HG03575 (cell line): ENCODE data around the gene HSD17B10.
"Not testable (repeated sequence)": the region's sequence is repeated elsewhere in the genome, so short reads cannot be mapped to it uniquely, and the experiment has no call there.

ENCODE experiments used
- ATAC-seq: cut with Tn5 transposase; IDR thresholded peaks from one replicate; pipeline ENCODE4 v1.9.1; 2021; ENCODE audit not compliant: unreplicated experiment, insufficient number of reproducible peaks, low FRiP score; ENCODE audit errors: extremely low read depth

Gene HSD17B10

DNA sequence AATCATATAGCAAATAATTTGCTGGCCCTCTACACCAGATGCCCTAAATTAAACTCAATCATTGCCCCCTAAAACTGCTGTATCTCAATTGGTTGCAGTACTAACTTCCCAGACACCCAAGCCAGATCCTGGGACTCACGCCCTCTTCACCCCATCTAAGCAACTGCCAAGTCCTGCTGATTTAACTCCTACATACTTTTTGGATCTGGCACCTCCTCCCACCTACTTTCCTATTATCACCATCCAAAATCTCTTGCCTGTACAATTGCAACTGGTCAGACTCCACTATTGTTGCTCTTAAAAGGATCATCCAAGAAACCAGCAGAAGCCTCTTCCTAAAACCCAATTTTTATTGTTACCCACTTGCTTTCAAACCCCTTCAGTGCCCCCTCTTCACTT lies 4.7 kb upstream of the HSD17B10 start:
- ATAC-seq = no peak

DNA sequence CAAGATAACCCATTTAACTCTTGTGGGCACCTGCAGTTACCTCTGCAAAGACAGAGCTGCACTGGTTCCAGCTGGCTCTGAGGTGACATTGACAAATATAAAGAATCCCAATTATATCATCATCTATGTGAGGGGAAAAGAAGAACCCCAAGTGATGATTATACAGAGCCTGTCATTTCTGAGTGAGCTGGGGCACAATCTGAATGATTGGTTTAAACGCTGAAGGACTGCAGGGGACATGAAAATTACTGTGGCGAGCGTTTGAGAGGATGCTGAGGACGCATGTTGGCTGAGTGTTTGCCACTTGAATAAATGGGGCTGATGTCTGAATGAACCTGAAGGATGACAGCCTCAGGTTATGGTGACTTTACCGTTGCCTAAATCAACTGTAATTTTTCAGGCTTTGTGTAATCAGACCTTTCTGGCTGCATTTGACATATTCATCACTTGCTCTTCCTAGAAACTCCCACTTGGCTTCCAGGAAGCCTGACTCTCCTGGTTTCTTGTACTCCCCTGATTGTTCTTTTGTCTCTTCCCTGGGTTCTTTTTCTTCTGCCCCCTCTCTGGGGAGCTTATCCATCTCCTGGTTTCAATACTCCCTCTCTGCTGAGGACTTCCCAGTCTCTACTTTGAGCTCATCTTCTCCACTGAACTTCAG lies 4.1 kb upstream of the HSD17B10 start:
- no peak for ATAC-seq

GRCh38 chrX:53437206-53437605 lies 3.0 kb upstream of the HSD17B10 start:
- no peak for ATAC-seq

GRCh38 chrX:53435997-53436396 lies 1.8 kb upstream of the HSD17B10 start:
- ATAC-seq = peak; percentile 53

DNA sequence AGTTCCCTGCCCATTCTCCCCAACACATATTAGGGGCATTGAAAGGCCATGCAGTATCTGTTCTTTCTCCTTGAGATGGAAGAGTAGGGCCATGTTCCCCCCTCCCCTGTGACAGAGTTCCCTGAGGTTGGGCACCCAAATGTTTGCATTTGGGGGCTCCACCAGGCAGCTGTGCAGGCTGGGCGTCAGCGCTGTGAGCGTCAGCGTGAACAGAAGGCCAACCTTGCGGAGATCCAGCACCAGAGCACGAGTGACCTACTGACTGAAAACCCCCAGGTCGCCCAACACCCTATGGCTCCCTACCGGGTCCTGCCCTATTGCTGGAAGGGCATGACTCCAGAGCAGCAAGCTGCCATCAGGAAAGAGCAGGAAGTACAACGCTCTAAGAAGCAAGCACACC lies 3.9 kb downstream of the HSD17B10 start:
- no peak for ATAC-seq

DNA sequence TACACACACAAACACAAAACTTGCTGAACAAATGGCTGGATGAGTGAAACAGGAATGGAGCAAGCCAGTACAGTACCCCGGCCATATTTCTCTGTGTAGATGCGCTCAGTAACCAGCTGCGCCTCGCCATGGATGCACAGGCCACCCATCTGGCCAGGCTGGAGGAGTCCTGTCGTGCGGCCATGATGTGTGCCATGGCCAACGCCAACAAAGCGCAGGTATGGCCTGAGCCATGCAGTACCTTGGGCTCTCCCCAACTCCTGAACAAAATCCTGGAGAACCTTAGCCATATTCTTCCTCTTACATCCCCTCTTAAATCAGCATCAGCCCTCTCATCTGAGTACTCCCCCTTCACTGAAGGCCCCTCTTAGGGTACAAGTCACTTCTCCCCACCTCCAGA lies 4.4 kb downstream of the HSD17B10 start:
- ATAC-seq = no peak

DNA sequence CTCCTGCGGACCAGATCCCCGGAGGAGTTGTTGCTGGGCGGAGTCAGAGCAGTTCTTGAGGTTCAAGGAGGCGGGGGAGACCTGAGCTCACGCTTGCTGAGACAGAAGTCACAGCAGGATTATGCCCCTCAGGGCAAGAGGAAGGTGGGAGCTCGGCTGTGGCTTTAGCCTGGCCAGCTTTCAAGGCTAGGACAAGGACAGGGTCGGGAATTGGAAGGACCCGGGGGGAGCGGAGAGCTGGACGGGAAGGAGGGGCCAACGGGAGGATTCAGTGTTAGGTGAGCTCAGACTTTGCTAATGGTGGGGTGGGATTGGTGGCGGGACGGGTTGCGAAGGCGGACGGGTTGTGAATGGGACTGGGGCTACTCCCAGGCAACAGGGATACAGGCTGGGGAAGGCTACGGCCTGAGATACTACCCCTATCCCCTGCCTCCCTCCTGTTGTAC lies 11.3 kb downstream of the HSD17B10 start, which contains the start of gene RIBC1:
Gene RIBC1, plus strand, starts transcription at position 13 of the 446 bp plus-strand sequence. CDS start 3,404 bp downstream, outside the sequence.
- ATAC-seq = no peak

DNA sequence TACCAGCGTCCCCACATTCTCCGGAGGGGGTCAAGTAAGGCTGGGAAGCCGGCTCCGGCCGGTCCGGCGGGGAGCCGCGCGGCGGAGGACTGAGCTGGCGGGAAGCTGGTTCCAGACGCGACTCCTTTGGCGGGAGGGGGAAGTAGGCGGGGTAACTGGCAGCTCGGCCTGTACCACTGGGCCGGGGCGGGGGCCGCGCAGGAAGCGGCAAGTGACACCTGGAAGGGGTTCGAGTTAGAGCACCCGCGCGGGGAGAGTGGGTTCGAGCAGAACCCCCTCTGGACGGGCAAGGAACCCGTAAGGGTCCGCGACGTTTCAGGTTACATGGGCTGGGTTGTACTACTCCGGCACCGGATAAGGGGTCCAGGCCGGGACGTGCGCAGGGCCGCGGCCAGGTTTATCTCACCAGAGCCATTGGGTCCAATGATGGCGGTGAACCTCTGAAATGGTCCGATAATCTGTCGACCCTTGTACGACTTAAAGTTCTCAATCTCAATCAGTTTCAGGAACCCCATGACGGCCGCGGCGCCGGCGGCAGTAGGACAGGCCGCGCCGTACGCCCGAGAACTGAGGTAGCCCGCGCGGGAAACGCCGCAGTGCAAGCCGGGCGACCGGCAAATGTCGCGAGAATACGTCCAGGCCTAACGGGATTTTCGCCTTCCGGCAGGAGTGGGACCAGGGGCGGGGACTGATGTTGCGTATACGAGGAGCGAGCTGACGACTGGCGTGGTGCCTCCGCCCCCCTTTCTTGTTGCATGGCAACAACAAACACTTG lies 11.9 kb downstream of the HSD17B10 start, which contains the start of gene SMC1A:
Gene SMC1A, minus strand, starts transcription at position 569 of the 775 bp plus-strand sequence. Its CDS starts 54 bp downstream, at position 515.
- ATAC-seq = peak; percentile 76

DNA sequence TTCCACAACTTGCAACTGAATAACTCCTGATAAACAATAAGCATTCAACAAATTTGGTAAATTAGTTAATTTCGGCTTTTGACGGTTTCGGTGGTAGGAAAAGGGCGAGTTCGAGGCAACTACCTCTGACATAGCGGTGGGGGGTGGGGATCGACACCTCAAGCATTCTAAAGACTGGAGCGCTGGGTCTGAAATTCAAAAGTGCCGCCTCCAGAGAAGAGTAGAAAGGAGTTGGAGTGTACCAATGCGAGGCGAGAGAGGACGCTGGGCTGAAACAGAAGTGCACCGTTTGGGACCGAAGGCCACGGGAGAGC lies 12.4 kb downstream of the HSD17B10 start:
- no peak for ATAC-seq

GRCh38 chrX:53421125-53421524 lies 13.0 kb downstream of the HSD17B10 start:
- ATAC-seq = no peak

- not testable (repeated sequence) for ATAC-seq
Measured at GRCh38 chrX:53420351-53420750, 13.8 kb downstream of the HSD17B10 start.

GRCh38 chrX:53412446-53412845 lies 21.7 kb downstream of the HSD17B10 start:
- no peak for ATAC-seq

GRCh38 chrX:53403535-53403934 lies 30.6 kb downstream of the HSD17B10 start:
- no peak for ATAC-seq

GRCh38 chrX:53398216-53398615 lies 36.0 kb downstream of the HSD17B10 start:
- no peak for ATAC-seq

DNA sequence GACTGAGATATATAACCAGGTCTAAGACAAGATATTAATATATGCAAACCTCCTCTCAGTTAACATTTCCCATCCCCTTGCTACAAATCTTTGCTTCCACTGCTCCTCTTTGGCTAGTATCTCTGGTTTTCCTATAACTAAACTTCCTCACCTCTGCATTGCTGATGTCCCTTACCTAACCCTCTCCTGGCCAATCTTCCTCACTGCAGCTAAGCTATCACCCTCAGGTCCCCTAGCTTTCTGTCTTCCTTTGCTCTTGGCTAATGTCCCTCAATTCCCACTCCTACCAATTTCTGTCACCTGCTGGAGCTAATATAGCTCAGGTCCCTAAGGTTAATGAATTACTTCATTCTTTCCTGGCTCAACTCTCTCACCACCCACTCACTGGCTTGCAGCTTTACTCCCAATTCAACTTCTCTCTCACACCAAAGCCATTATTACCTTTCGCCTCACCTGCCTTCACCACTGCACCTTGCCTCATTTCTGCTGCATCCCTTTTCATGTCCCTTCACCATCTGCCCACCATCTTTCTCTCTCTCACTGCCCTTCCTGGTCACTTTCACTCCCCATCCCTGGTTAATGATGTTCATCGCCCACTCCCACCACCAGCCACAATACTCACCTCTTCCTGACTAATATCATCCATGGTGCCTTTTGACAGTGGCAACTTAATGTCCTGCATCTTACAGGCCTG lies 38.4 kb downstream of the HSD17B10 start:
- no peak for ATAC-seq

DNA sequence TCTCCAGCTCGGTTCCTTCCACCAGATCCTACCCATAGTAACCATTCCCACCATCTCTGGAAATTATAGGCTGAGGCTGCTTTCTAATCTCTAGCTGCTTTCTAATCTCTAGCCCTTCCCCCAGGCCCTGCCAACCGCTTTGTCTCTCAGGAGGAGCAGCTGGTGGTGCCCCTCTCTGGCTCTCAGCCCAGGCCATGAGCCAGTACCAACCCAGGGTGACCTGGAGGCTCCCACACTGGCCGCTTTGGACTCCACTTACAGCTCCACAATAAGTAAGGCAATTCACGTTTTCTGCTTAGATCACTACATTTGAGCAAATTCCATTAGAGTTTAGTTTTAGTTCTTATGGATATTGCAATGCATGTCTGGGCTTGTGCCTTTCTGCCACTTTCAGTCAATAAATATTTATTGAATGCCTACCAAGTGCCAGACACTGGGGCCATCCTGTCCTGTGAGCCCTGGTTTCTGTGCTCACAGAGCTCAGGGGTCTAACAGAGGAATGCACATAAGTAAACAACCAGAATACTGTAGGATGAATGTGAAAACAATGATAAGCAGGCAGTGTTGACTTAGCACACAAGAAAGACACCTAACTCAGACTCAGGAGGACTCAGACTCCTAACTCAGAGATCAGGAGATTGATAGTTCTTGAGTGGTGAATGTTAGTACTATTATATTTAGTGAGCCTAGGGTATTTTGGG lies 50.6 kb downstream of the HSD17B10 start:
- ATAC-seq = no peak
